HG03342 (cell line): ENCODE measurements around the gene TMEM59L.
"Not testable (repeated sequence)": the region's sequence is repeated elsewhere in the genome, so short reads cannot be mapped to it uniquely, and the experiment has no call there.

Experiments used
- ATAC-seq: cut with Tn5 transposase; IDR thresholded peaks from one replicate; pipeline ENCODE4 v1.9.1; 2021; ENCODE audit warnings: mild to moderate bottlenecking, moderate library complexity; ENCODE audit not compliant: unreplicated experiment

TMEM59L gene

GRCh38 chr19:18612772-18613588, at the start of gene TMEM59L:
TSS of gene TMEM59L (plus strand) at chr19:18612870. CDS start at chr19:18612959, 89 bp downstream.
- ATAC-seq: no peak

- ATAC-seq: no peak
These were observed 45.7 kb upstream of the TMEM59L start for GRCh38 chr19:18566953-18567352.

GRCh38 chr19:18568367-18568766, 44.3 kb upstream of the TMEM59L start:
- ATAC-seq: no peak

GRCh38 chr19:18571564-18572344, 40.9 kb upstream of the TMEM59L start, which contains the start of gene UBA52:
TSS of gene UBA52 (plus strand) at chr19:18571857. CDS start at chr19:18573301, 1,444 bp downstream.
- peak; percentile 88 for ATAC-seq

GRCh38 chr19:18574691-18575291, 37.9 kb upstream of the TMEM59L start:
- no peak for ATAC-seq

- no peak for ATAC-seq
These were observed 36.3 kb upstream of the TMEM59L start for GRCh38 chr19:18576383-18576782.

GRCh38 chr19:18577365-18577914, 35.2 kb upstream of the TMEM59L start:
- no peak for ATAC-seq

- ATAC-seq: no peak
These were observed 32.4 kb upstream of the TMEM59L start for GRCh38 chr19:18580311-18580710.

- no peak for ATAC-seq
These were observed 26.4 kb upstream of the TMEM59L start for GRCh38 chr19:18586306-18586705.

GRCh38 chr19:18587561-18587960, 25.1 kb upstream of the TMEM59L start:
- no peak for ATAC-seq

GRCh38 chr19:18587962-18588610, 24.6 kb upstream of the TMEM59L start:
- ATAC-seq: no peak

GRCh38 chr19:18588611-18589379, 23.9 kb upstream of the TMEM59L start, which contains the start of gene REX1BD:
TSS of gene REX1BD (plus strand) at chr19:18588798. CDS start at chr19:18588802, 4 bp downstream.
- ATAC-seq: peak; percentile 67

GRCh38 chr19:18589380-18590272, 23.0 kb upstream of the TMEM59L start:
- peak; percentile 41 for ATAC-seq

GRCh38 chr19:18590273-18591272, 22.1 kb upstream of the TMEM59L start:
- no peak for ATAC-seq

- ATAC-seq: no peak
These were observed 20.8 kb upstream of the TMEM59L start for GRCh38 chr19:18591735-18592385.

- not testable (repeated sequence) for ATAC-seq
These were observed 19.9 kb upstream of the TMEM59L start for GRCh38 chr19:18592732-18593131.
